Stimulated activated CD4-positive, alpha-beta T cell treated with anti-CD3 and anti-CD28 coated beads, Interleukin-1b, Interleukin-23, amount 100 ng/mL, for 4 hours (primary cell): ENCODE data around the gene PREP.
"Not testable (repeated sequence)": the region's sequence is repeated elsewhere in the genome, so short reads cannot be mapped to it uniquely, and the experiment has no call there.

Experiments
- DNase-seq, 2 donors: peaks; one replicate each; pipeline ENCODE4 v3.0.0-alpha.2; 2020; ENCODE audit warnings: low read depth in 2 of 2

PREP gene

GRCh38 chr6:105270511-105270910 is 132.4 kb downstream of the PREP start:
- DNase-seq = no peak

DNA sequence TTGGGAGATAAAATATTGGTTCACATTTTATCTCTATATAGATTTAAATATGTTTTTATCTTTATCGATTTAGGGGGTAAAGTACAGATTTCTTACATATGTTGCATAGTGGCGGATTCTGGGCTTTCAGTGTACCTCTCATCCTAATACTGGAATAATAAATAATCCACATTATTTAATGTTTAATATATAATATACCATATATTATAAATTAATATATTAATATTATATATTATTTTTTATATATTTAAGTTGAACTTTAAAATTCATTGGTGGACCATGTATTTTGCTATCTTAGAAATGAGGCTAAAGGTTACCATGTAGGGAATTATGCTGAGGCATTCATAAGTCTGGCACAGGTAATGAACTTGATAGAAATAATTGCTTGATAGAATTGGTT is 133.5 kb downstream of the PREP start:
- DNase-seq = no peak

DNA sequence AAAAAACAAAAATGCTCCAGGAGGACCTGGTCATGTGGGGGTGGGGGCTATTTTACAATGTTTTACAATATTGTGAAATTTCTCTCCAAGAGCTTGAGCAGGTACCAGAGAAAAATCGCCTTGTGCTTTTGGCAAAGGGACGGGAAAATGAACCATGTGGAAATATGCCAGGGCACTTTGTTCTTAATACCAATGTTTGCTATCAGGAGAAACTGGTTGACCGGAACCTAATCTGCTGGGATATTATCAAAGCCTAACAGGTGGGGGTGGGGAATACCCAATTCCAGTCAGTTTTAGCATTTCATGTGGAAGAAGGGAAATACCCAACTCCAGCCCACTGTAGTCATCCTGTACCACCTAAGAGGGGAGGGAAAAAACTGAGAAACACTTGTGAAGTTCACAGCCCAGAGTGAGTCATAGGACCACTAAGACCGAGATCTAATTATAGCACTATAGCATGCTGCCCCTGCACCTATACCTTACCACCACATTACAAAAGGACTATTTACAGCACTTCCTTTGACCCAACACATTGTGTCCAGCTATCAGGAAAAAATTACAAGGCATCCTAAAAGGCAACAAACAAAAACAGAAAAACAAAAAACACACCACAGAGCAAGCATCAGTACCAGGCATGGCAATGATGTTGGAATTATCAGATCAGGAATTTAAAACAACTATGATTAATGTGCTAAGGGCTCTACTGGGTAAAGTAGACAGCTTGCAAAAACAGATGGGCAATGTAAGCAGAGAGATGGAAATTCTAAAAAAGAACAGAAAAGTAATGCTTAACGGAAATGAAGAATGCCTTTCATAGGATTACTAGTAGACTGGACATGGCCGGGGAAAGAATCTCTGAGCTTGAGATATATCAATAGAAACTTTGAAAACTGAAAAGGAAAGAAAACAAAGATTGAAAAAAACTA is 138.9 kb downstream of the PREP start:
- no peak for DNase-seq

DNA sequence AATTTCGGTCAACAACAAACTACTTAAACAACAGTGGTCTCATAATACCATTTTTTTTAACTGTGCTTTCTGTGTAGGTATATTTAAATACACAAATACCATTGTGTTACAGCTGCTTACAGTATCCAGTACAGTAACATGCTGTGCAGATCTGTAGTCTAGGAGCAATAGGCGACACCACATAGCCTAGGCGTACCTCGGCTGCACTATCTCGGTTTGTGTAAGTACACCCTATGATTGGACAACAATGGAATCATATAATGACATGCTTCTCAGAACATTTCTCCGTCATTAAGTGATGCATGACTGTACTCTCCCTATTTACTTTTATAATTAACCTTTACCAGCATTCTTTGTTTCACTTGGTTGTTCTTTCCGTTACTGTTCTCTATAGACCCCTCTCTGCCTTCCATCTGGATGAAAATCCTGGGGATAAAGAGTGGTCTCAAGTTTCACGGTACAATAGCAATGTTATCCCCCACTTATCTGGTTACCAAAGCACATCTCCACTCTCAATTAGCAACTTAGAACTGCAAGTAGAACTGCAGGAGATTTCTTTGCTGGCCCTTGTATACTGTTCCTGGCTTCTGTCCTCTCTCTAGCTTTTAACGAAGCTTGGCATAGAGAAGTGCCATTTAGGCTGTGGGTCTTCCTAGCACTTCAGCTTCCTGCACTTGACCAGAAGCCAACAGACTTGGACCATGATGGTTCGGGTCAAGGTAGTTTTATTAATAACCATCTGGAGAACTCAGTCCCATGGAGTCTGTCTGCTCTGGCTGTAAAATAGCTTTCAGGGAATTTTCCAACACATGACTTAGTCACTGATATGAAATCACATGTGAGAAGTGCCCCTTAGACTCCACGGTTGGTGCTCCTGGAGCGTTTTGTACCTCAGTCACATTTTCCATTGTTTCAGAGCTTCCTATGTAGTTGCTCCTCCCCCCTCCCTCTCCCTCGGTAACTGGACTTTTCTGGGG is 142.7 kb downstream of the PREP start:
- DNase-seq = no peak

GRCh38 chr6:105258816-105259215 is 144.1 kb downstream of the PREP start:
- no peak for DNase-seq

DNA sequence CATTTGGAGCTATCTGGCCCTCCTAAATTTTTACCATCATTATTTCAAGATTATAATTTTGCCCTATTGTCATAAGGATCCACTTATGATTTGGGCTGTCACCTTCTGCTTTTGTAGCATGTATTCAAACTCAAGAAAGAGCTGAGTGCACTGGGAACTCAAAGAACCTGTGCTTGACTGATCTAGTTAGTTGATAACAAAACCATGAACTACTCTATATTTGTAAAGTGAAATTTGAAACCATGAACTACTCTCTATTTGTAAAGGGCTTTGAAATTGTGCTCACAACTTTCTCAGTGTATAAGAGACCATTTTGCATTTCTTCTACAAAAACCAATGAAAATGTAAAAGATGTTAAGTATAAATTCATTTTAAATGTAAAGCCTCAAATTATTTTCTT is 145.5 kb downstream of the PREP start:
- no peak for DNase-seq

GRCh38 chr6:105256619-105257018 is 146.3 kb downstream of the PREP start:
- DNase-seq = no peak

GRCh38 chr6:105253787-105254186 is 149.1 kb downstream of the PREP start:
- no peak for DNase-seq

DNA sequence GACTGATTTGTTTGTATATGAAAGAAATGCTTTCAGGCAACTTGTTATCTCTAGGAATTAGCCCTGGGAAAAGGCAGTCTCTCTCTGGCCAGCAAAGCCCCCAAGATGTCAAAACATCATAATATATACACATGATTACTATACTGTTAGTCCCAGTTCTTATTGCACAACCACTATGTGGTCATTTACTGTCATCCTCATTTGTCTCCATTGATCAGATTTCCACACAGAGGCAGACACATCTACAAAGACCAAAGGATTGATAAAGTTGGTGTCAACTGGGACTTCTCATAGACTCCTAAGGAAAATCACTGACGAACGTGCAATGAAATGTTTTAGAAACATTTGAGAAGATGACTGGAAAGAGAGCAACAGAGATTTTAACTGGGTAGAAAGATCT is 151.2 kb downstream of the PREP start:
- no peak for DNase-seq

DNA sequence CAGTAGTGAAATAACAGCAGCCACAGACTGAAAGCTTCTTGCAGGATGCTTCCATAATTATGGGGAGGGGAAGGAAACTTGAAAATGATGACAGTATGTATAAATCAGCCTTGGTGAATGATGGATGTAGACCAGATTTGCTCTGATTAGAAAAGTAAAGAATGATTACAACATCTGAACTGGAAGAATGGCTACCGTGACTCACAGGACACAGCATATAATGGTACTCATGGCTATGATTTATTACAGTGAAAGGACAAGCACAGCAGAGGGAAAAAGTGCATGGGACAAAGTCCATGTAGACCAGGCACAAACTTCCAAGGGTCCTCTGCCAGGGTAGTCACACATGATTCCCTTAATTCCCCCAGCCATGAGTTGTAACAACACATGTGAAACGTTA is 152.3 kb downstream of the PREP start:
- no peak for DNase-seq

- DNase-seq = no peak
Measured at GRCh38 chr6:105243487-105243886, 159.4 kb downstream of the PREP start.

DNA sequence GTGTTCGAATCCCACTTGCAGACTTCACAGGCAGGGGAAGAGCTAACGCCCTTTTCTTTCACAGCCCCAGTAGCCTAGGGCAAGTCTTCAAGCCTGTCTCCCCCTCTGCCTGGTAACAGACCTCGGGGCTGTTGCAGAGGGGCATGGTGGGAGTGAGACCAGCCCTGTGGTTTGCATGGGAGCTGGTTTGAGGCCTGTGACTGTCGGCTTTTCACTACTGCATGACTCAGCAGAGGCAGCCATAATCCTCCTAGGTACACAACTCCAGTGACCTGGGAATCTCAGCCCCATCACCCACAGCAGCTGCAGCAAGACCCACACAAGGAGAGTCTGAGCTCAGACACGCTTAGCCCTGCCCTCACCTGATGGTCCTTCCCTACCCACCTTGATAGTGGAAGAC is 167.7 kb downstream of the PREP start:
- DNase-seq = no peak

- DNase-seq = not testable (repeated sequence)
Measured at GRCh38 chr6:105231771-105232170, 171.1 kb downstream of the PREP start.
